Smooth muscle cell (in vitro differentiated cells): ENCODE data around the gene BDKRB2. TPM values are rescaled to one million over a fixed set of nuclear protein-coding genes. Genes with fewer than 3 reads are reported as not detected.

Experiments used
- DNase-seq: peaks from one replicate; lab custom pipeline; 2025; ENCODE audit not compliant: unreplicated experiment; lab: John Stamatoyannopoulos, UW
- H2AFZ ChIP-seq: fragments of 200-600 bp; sonication (generic); 2 replicates; pipeline ENCODE4 v1.6.0; 2016; ENCODE audit warnings: antibody characterized with exemption, low read depth, mild to moderate bottlenecking
- H3F3A ChIP-seq: fragments of 200-600 bp; sonication (generic); 2 replicates; pipeline ENCODE4 v1.6.0; 2017; ENCODE audit warnings: antibody characterized with exemption, low read depth
- H3K27ac ChIP-seq: fragments of 200-600 bp; sonication (generic); 2 replicates; pipeline ENCODE4 v1.5.1; 2016; ENCODE audit warnings: low read depth, mild to moderate bottlenecking
- H3K27me3 ChIP-seq: fragments of 200-600 bp; sonication (generic); 2 replicates; pipeline ENCODE4 v1.6.1; 2016; ENCODE audit warnings: low read depth, mild to moderate bottlenecking
- H3K36me3 ChIP-seq: fragments of 200-600 bp; sonication (generic); 2 replicates; pipeline ENCODE4 v1.5.1; 2016; ENCODE audit warnings: low read depth
- H3K4me1 ChIP-seq: fragments of 200-600 bp; sonication (generic); 2 replicates; pipeline ENCODE4 v1.5.1; 2016; ENCODE audit warnings: low read depth
- H3K4me2 ChIP-seq: fragments of 200-600 bp; sonication (generic); 2 replicates; pipeline ENCODE4 v1.6.0; 2016; ENCODE audit warnings: mild to moderate bottlenecking
- H3K4me3 ChIP-seq: fragments of 200-600 bp; sonication (generic); 2 replicates; pipeline ENCODE4 v1.5.1; 2016; ENCODE audit warnings: mild to moderate bottlenecking
- H3K79me2 ChIP-seq: fragments of 200-600 bp; sonication (generic); 2 replicates; pipeline ENCODE4 v1.6.0; 2016; ENCODE audit warnings: low read depth, mild to moderate bottlenecking
- H3K9ac ChIP-seq: fragments of 200-600 bp; sonication (generic); 2 replicates; pipeline ENCODE4 v1.6.0; 2016; ENCODE audit warnings: low read depth
- H3K9me3 ChIP-seq: fragments of 200-600 bp; sonication (generic); replicated peaks from 2 replicates; pipeline ENCODE4 v1.5.1; 2016; ENCODE audit warnings: low read depth
- H4K20me1 ChIP-seq: fragments of 200-600 bp; sonication (generic); 2 replicates; pipeline ENCODE4 v1.6.0; 2016; ENCODE audit warnings: low read depth
- WGBS: methylation state at CpG from one replicate; pipeline ENCODE4 v1.1.7; 2016; ENCODE audit warnings: low lambda C conversion rate; 5-methylcytosine and 5-hydroxymethylcytosine counted together
- polyA plus RNA-seq: library from polyadenylated mRNA; unstranded; fragments of >200 nt; fragmentation: Nextera tagmentation; extraction: Ambion mirVana; gene quantifications from 2 replicates; pipeline ENCODE4 v1.2.1, GENCODE V29; 2016
- total RNA-seq: library from RNA; depleted of rRNA; stranded (reverse); fragments of >200 nt; gene quantifications from 2 replicates; pipeline ENCODE4 v1.2.3, GENCODE V29; 2014
- TF ChIP-seq, protein P1 (sequence below): fragments of 200-600 bp; sonication (generic); IDR thresholded peaks from 2 replicates; pipeline ENCODE4 v1.5.1; 2017; ENCODE audit warnings: borderline replicate concordance, mild to moderate bottlenecking, antibody characterized with exemption; ENCODE audit not compliant: insufficient read depth, poor library complexity, severe bottlenecking

The BDKRB2 gene
- total and polyA plus RNA-seq, 2 experiments from 2014 or later, result 10.4 to 16.9 TPM

DNA sequence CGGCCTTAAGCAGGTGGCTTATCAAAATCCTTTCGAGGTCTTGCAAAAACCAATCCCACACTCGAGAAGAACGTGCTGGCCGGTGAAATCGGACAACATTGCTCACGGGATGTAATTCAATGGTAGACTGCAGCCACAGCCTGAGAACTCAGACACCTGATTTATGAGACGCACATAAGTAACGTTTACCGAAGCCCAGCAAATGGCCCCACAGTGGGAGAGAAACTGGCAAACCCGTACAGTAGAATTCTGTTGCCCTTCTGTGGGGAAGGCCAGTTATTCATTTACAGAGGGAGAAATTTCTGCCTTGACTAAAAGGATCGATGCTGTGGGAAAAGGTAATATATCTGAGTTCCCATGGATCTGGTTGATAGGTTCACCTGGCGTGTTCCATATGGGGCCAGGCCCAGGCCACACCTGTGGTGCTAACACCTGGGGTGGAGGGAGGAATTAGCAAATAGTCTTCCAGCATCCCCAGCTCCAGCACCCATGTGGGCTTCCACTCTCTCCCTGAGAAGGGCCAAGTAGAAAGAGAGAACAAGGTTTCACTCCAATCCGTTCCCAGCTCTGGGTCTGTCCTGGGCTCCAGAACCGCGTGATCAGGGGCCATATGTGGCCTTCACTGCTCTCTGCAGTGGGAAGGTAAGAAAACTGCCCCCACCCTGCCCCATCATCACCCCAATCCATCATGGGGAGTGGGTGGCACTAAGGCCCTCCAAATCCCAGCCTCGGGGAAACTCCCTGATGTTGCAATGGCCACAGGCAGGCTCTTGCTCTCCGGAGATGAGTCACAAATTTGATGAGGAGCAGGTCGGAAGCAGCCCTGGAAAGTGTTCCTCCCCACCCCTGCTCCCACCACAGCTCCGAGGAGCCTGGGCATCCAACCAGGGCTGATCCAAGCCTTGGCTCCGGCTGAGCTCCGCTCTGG is 64.1 kb downstream of the BDKRB2 start:
- Histone ChIP-seq H3K9ac (peak overlapping the region; percentile 78), H3K9me3 (no peaks in the 10 kb centered on the region), H3K36me3 (no peaks in the 10 kb centered on the region), H3K27me3 (no peaks in the 10 kb centered on the region), H3K4me1 (peaks cover 16% of the 10 kb centered on the region), H3K4me2 (peak overlapping the region; percentile 65), H3K4me3 (no peak overlapping the region), H2AFZ (no peak overlapping the region), H3F3A (peaks cover 35% of the 10 kb centered on the region), H4K20me1 (no peaks in the 10 kb centered on the region), H3K79me2 (no peaks in the 10 kb centered on the region), H3K27ac (peak overlapping the region; percentile 95)
- DNase-seq, result peak; percentile 46
- 37% methylated on average over 21 of the region's 22 CpGs for WGBS
- TF ChIP-seq, protein P1, sequence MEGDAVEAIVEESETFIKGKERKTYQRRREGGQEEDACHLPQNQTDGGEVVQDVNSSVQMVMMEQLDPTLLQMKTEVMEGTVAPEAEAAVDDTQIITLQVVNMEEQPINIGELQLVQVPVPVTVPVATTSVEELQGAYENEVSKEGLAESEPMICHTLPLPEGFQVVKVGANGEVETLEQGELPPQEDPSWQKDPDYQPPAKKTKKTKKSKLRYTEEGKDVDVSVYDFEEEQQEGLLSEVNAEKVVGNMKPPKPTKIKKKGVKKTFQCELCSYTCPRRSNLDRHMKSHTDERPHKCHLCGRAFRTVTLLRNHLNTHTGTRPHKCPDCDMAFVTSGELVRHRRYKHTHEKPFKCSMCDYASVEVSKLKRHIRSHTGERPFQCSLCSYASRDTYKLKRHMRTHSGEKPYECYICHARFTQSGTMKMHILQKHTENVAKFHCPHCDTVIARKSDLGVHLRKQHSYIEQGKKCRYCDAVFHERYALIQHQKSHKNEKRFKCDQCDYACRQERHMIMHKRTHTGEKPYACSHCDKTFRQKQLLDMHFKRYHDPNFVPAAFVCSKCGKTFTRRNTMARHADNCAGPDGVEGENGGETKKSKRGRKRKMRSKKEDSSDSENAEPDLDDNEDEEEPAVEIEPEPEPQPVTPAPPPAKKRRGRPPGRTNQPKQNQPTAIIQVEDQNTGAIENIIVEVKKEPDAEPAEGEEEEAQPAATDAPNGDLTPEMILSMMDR, result no peak

DNA sequence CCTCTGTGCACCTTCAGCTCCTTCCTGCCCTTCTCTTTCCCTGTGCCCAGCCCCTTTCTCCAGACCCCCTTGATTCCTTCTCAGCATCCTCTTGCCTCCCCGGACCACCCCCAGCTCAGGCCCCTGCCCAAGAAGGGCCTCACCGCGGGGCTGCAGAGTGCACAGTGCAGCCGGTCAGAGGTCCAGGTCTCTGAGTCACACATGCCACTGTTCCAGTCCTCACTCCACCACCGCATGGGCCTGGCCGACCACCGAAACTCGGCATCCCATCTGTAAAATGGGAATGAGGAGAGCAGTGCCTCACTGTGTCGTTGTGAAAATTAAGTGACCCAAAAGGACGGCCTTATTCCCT is 64.7 kb downstream of the BDKRB2 start:
- 35% methylated on average over 10 of the region's 10 CpGs for WGBS
- H3F3A ChIP-seq, result peaks cover 38% of the 10 kb centered on the region
- H4K20me1 ChIP-seq, result no peaks in the 10 kb centered on the region
- H3K27me3 ChIP-seq, result no peaks in the 10 kb centered on the region
- H3K79me2 ChIP-seq, result no peaks in the 10 kb centered on the region
- H3K36me3 ChIP-seq, result no peaks in the 10 kb centered on the region
- H3K9ac ChIP-seq, result peak overlapping the region; percentile 32
- TF ChIP-seq, protein P1, result no peak
- H3K4me2 ChIP-seq, result peak overlapping the region; percentile 34
- H3K4me1 ChIP-seq, result peaks cover 16% of the 10 kb centered on the region
- no peak for DNase-seq
- H3K9me3 ChIP-seq, result no peaks in the 10 kb centered on the region
- H3K27ac ChIP-seq, result peak overlapping the region; percentile 95
- no peak overlapping the region for H2AFZ ChIP-seq
- no peak overlapping the region for H3K4me3 ChIP-seq

DNA sequence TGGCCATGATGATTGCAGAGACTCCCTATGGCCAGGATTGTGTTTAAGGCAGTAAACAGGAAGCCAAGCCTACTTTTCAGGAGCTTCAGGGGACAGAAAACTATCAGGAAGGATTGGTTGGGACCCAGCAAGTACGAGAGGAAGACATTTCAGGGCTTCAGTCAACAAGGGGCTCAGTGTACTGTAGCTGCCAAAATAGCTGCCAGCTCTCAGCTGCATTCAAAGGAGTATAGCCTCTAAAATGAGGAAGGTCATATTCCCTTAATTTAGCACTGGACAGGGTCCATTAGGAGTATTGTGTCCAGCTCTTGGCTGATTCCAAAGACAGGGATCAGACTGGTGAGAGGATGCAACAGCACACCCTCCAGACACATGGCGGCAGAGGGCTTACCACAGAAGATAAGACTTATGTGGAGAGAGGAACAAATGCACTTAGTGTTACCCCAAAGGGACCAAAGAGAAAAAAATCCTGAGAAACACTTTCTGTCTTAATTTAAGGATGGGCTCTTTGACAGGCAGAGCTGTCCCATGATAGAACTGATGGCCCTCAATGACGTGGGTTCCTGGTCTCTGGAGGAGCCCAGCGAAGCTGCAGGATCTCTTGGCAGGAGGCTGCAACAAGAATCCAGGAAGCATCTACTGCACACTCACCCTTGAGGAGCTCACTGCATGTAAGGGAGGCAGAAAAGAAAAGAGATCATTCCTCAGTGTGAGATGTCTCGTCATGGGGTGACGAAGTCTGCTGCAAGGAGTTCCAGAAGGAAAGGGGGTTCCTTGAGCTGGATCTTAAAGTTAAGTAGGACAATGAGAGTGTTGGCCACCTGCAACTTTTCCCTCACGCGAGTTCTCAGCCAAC is 66.2 kb downstream of the BDKRB2 start:
- Histone ChIP-seq H3K27ac (peak overlapping the region; percentile 95), H3K36me3 (no peaks in the 10 kb centered on the region), H3F3A (peaks cover 47% of the 10 kb centered on the region), H3K4me2 (peak overlapping the region; percentile 33), H3K27me3 (no peaks in the 10 kb centered on the region), H3K4me1 (peaks cover 24% of the 10 kb centered on the region), H4K20me1 (no peaks in the 10 kb centered on the region), H2AFZ (no peak overlapping the region), H3K79me2 (no peaks in the 10 kb centered on the region), H3K9ac (peak overlapping the region; percentile 28), H3K4me3 (no peak overlapping the region), H3K9me3 (no peaks in the 10 kb centered on the region)
- TF ChIP-seq, protein P1, result no peak
- no peak for DNase-seq
- 66% methylated on average over 8 of the region's 8 CpGs for WGBS
